ENCODE results near the gene MYL10. TPM values are rescaled to one million over a fixed set of nuclear protein-coding genes. Genes with fewer than 3 reads are reported as not detected.

The MYL10 gene
- total and polyA plus RNA-seq, 2 donors (not counting 3 experiments of a cell fraction or from before 2014, with no cell fraction given): not detected

- Histone ChIP-seq H3K79me2 (ENCODE audit: control insufficient read depth, insufficient read depth, low read length) (no peaks in the 10 kb centered on the region), H3K36me3 (ENCODE audit: control insufficient read depth in 2 of 2, extremely low read depth in 1 of 2, insufficient read depth in 2 of 2, low read length in 2 of 2) (no peaks in the 10 kb centered on the region), H3K9me1 (replicated peaks; ENCODE audit: control insufficient read depth, extremely low read depth, insufficient read depth, low read length) (no peaks in the 10 kb centered on the region), H3K9me3 (replicated peaks; ENCODE audit: control insufficient read depth, insufficient read depth, low read length) (no peaks in the 10 kb centered on the region), H3K27ac (ENCODE audit: insufficient read depth, low read depth, low read length) (no peak overlapping the region), H3K4me1 (ENCODE audit: control insufficient read depth, extremely low read depth, insufficient read depth, low read length) (no peaks in the 10 kb centered on the region), H3K4me3 (replicated peaks in 1 of 3; ENCODE audit: insufficient read depth in 1 of 3, low read depth in 1 of 3, low read length in 3 of 3) (no peak overlapping the region), H3K27me3 (ENCODE audit: control insufficient read depth in 2 of 2, insufficient read depth in 2 of 2, low read length in 2 of 2) (peaks cover 6 to 9% of the 10 kb centered on the region in 2 experiments), H3K9ac (replicated peaks; ENCODE audit: extremely low read depth, insufficient read depth, low read length) (no peak overlapping the region), H3K4me2 (ENCODE audit: insufficient read depth, low read length) (no peak overlapping the region), H4K20me1 (replicated peaks; ENCODE audit: control insufficient read depth, extremely low read depth, insufficient read depth, low read length) (no peaks in the 10 kb centered on the region), H2AFZ (ENCODE audit: low read depth, low read length) (no peak overlapping the region)
- DNase-seq (ENCODE audit: low read depth, low spot score) (no peak), FAIRE-seq (no peak)
- POLR2A ChIA-PET: no interaction called here
- TF ChIP-seq JUN (IDR thresholded peaks at IDR 0.05; ENCODE audit: borderline replicate concordance, insufficient read depth, insufficient read length, low read depth) (no peak), EZH2 (IDR thresholded peaks at IDR 0.05; ENCODE audit: borderline replicate concordance, low read depth, low read length, severe bottlenecking) (no peak), MYC (IDR thresholded peaks at IDR 0.05; ENCODE audit: low read depth, low read length) (no peak), POLR2A (IDR thresholded peaks at IDR 0.05; ENCODE audit: low read depth, low read length) (no peak), FOS (IDR thresholded peaks at IDR 0.05; ENCODE audit: borderline replicate concordance, insufficient read depth, low read length) (no peak)
- TF ChIP-seq, protein P1, sequence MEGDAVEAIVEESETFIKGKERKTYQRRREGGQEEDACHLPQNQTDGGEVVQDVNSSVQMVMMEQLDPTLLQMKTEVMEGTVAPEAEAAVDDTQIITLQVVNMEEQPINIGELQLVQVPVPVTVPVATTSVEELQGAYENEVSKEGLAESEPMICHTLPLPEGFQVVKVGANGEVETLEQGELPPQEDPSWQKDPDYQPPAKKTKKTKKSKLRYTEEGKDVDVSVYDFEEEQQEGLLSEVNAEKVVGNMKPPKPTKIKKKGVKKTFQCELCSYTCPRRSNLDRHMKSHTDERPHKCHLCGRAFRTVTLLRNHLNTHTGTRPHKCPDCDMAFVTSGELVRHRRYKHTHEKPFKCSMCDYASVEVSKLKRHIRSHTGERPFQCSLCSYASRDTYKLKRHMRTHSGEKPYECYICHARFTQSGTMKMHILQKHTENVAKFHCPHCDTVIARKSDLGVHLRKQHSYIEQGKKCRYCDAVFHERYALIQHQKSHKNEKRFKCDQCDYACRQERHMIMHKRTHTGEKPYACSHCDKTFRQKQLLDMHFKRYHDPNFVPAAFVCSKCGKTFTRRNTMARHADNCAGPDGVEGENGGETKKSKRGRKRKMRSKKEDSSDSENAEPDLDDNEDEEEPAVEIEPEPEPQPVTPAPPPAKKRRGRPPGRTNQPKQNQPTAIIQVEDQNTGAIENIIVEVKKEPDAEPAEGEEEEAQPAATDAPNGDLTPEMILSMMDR (IDR thresholded peaks at IDR 0.05; ENCODE audit: extremely low read depth in 1 of 2, insufficient read depth in 1 of 2, low read depth in 1 of 2, low read length in 2 of 2): no peak
- dilution Hi-C loops (cut with MboI; ENCODE audit: extremely low pct_ligation_motif_present, low sequenced_read_pairs) (no loop called here), intact Hi-C loops (cut with micrococcal nuclease) (no loop called here)
- CTCF ChIA-PET: no interaction called here
- no TSS peak for BruUV-seq (replicated peaks)
Observed at GRCh38 chr7:101576998-101577397, 52.1 kb downstream of the MYL10 start.

GRCh38 chr7:101575721-101576120, 53.4 kb downstream of the MYL10 start:
- H3K36me3 ChIP-seq (ENCODE audit: control insufficient read depth in 2 of 2, extremely low read depth in 1 of 2, insufficient read depth in 2 of 2, low read length in 2 of 2): no peaks in the 10 kb centered on the region
- H3K9ac ChIP-seq (replicated peaks; ENCODE audit: extremely low read depth, insufficient read depth, low read length): no peak overlapping the region
- H3K4me2 ChIP-seq (ENCODE audit: insufficient read depth, low read length): no peak overlapping the region
- ChIA-PET POLR2A (no interaction called here), CTCF (interaction anchor here (0.8 kb wide), 1 partner anchor 27 kb away, joined by 3 read pairs; no protein-coding TSS in a partner anchor)
- H3K27me3 ChIP-seq (ENCODE audit: control insufficient read depth in 2 of 2, insufficient read depth in 2 of 2, low read length in 2 of 2): peaks cover 8 to 13% of the 10 kb centered on the region in 2 experiments
- TF ChIP-seq GATA2 (IDR thresholded peaks at IDR 0.05; ENCODE audit: insufficient read depth, insufficient read length, low read depth, low read length) (no peak), POLR2AphosphoS5 (IDR thresholded peaks at IDR 0.05; ENCODE audit: insufficient read depth, low read depth, low read length) (no peak), JUN (IDR thresholded peaks at IDR 0.05; ENCODE audit: borderline replicate concordance, insufficient read depth, insufficient read length, low read depth) (no peak), MAX (IDR thresholded peaks at IDR 0.05; ENCODE audit: insufficient read depth, insufficient read length) (no peak), EZH2 (IDR thresholded peaks at IDR 0.05; ENCODE audit: borderline replicate concordance, low read depth, low read length, severe bottlenecking) (no peak), FOS (IDR thresholded peaks at IDR 0.05; ENCODE audit: borderline replicate concordance, insufficient read depth, low read length) (no peak), MYC (IDR thresholded peaks at IDR 0.05; ENCODE audit: low read depth, low read length) (no peak), POLR2A (IDR thresholded peaks at IDR 0.05; ENCODE audit: low read depth, low read length) (no peak)
- TF ChIP-seq, protein P1 (IDR thresholded peaks at IDR 0.05; ENCODE audit: extremely low read depth in 1 of 2, insufficient read depth in 1 of 2, low read depth in 1 of 2, low read length in 2 of 2): no peak
- H3K4me1 ChIP-seq (ENCODE audit: control insufficient read depth, extremely low read depth, insufficient read depth, low read length): no peaks in the 10 kb centered on the region
- no peaks in the 10 kb centered on the region for H3K79me2 ChIP-seq (ENCODE audit: control insufficient read depth, insufficient read depth, low read length)
- no peaks in the 10 kb centered on the region for H3K9me1 ChIP-seq (replicated peaks; ENCODE audit: control insufficient read depth, extremely low read depth, insufficient read depth, low read length)
- H4K20me1 ChIP-seq (replicated peaks; ENCODE audit: control insufficient read depth, extremely low read depth, insufficient read depth, low read length): no peaks in the 10 kb centered on the region
- DNase-seq (ENCODE audit: low read depth, low spot score) (no peak), FAIRE-seq (no peak)
- H3K4me3 ChIP-seq (replicated peaks in 1 of 3; ENCODE audit: insufficient read depth in 1 of 3, low read depth in 1 of 3, low read length in 3 of 3): no peak overlapping the region
- H2AFZ ChIP-seq (ENCODE audit: low read depth, low read length): no peak overlapping the region
- no peaks in the 10 kb centered on the region for H3K9me3 ChIP-seq (replicated peaks; ENCODE audit: control insufficient read depth, insufficient read depth, low read length)
- dilution Hi-C loops (cut with MboI; ENCODE audit: extremely low pct_ligation_motif_present, low sequenced_read_pairs) (no loop called here), intact Hi-C loops (cut with micrococcal nuclease) (no loop called here)
- H3K27ac ChIP-seq (ENCODE audit: insufficient read depth, low read depth, low read length): no peak overlapping the region
- no TSS peak for BruUV-seq (replicated peaks)

All from endothelial cell of umbilical vein (primary cell).